GM19467 (cell line): ENCODE measurements around the gene CYP2S1.
"Not testable (repeated sequence)": the region's sequence is repeated elsewhere in the genome, so short reads cannot be mapped to it uniquely, and the experiment has no call there.

ENCODE experiments used
- ATAC-seq: cut with Tn5 transposase; IDR thresholded peaks from one replicate; pipeline ENCODE4 v1.9.1; 2021; ENCODE audit warnings: mild to moderate bottlenecking, moderate library complexity; ENCODE audit not compliant: unreplicated experiment

Gene CYP2S1

DNA sequence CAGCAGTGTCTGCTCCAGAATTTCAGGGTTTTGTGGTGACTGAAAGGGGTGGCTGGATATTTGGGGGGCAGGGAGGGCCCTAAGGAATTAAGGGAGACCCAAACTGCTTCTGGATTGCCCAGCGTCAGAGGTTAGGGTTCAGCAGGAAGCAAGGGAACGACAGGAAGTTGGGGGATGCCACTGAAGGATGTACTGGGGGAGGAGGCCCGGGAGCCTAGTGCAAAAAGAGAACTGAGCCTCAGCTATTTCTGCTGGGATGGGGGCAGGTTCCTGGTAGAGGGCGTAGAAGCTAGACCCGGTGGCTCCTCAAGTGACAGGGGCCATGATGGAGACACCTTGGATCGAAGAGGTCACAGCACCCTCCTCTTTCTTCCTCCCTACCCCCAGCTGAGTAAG is 1.1 kb downstream of the CYP2S1 start:
- no peak for ATAC-seq

- no peak for ATAC-seq
Observed at GRCh38 chr19:41195675-41196497, 2.9 kb downstream of the CYP2S1 start.

- no peak for ATAC-seq
Observed at GRCh38 chr19:41198559-41198958, 5.5 kb downstream of the CYP2S1 start.

DNA sequence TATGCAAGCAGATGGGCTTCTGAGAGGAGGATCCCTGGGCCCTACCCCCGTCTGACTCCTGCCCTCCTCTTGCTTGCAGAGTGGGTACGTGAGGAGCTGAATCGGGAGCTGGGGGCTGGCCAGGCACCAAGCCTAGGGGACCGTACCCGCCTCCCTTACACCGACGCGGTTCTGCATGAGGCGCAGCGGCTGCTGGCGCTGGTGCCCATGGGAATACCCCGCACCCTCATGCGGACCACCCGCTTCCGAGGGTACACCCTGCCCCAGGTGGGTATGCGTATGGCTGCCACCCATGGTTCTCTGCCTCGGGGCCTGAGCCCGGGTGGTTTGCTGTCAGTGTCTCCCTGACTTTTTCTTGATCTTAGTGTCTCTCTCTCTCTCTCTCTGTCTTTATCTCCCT is 10.4 kb downstream of the CYP2S1 start:
- no peak for ATAC-seq

DNA sequence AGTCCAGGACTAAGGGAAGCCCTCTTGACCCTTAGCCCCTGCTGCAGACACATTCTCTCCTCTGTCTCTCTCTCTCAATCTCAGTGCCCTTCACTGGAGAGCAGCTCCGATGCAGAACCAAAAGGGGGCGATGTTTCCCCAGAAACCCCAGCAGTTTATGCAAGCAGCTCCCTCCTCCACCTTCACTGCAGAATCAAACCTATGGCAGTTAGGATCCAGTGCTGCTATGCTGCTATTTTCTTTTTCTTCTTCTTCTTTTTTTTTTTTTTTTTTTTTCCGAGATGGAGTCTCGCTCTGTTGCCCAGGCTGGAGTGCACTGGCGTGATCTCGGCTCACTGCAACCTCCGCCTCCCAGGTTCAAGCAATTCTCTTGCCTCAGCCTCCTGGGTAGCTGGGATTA is 11.3 kb downstream of the CYP2S1 start:
- ATAC-seq = not testable (repeated sequence)

DNA sequence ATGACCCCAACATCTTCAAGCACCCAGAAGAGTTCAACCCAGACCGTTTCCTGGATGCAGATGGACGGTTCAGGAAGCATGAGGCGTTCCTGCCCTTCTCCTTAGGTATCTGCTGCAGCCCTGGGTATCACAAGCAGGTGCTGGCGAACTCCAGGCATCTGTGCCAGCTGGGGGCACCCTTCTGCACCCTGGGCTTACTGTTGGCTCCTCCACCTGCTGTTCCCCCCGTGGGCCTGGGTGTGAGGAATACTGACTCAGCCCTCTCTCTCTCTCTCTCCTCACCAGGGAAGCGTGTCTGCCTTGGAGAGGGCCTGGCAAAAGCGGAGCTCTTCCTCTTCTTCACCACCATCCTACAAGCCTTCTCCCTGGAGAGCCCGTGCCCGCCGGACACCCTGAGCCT is 13.0 kb downstream of the CYP2S1 start:
- no peak for ATAC-seq

GRCh38 chr19:41206456-41206855 is 13.4 kb downstream of the CYP2S1 start:
- no peak for ATAC-seq

GRCh38 chr19:41206926-41207750 is 14.1 kb downstream of the CYP2S1 start:
- ATAC-seq = no peak

- ATAC-seq = no peak
Observed at GRCh38 chr19:41214161-41214560, 21.1 kb downstream of the CYP2S1 start.

DNA sequence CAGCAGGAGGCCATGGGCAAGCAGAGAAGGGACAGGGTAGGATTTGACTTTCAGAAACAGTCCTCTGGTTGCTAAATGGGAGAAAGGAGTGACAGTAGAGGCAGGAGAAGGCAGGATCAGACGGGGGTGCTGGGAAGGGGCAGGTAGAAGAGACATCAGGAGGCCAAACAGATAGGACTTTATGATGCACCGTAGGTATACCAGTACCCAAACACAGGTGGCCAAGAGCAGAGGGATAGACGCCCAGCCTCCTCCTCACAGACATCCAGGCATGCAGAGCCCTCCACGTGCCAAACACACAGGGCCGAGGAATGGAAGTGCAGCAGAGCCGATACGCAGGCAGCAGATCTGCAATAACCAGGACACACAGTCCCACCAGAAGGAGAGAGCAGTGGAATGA is 24.7 kb downstream of the CYP2S1 start:
- no peak for ATAC-seq

GRCh38 chr19:41218249-41218614 is 25.2 kb downstream of the CYP2S1 start:
- no peak for ATAC-seq

GRCh38 chr19:41218615-41219507 is 25.8 kb downstream of the CYP2S1 start, which contains the start of gene AXL:
Gene AXL, plus strand, starts transcription at chr19:41219223. Its CDS starts 170 bp downstream, at chr19:41219393.
- ATAC-seq = no peak

GRCh38 chr19:41219924-41220567 is 27.0 kb downstream of the CYP2S1 start:
- no peak for ATAC-seq

DNA sequence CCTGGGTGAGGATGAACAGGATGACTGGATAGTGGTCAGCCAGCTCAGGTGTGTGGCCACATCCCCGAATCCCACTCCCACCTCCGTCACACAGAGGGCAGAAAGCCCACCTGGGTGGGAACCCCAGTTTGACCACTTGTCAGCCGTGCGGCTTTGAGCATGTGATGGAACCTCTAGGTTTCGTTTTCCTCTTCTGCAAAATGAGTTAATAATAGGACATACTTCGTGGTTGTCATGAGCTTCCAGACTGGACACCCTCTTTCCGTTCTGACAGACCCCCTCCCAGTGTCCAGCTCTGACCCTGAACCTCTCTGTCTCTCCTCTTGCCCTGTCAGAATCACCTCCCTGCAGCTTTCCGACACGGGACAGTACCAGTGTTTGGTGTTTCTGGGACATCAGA is 27.8 kb downstream of the CYP2S1 start:
- ATAC-seq = no peak

GRCh38 chr19:41221514-41222205 is 28.6 kb downstream of the CYP2S1 start:
- ATAC-seq = no peak

DNA sequence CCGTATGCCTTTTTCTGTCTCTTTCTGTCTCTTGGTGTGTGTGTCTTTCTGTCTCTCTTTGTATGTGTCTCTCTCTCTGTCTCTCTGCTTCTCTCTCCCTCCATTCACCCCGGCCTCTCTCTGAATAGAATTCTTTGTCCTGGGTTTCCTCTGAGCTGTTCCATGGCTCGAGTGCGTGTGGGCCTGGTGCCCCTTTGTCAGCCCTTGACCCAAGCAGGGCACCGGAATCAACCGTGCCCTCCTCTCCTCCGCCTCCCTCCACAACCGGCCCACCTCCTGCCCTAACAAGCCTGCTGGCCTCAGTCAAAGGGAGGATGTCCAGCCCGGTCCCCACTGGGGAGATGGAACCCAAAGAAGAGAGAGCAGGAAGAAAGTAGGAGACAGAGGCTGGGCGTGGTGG is 29.2 kb downstream of the CYP2S1 start:
- ATAC-seq = no peak

DNA sequence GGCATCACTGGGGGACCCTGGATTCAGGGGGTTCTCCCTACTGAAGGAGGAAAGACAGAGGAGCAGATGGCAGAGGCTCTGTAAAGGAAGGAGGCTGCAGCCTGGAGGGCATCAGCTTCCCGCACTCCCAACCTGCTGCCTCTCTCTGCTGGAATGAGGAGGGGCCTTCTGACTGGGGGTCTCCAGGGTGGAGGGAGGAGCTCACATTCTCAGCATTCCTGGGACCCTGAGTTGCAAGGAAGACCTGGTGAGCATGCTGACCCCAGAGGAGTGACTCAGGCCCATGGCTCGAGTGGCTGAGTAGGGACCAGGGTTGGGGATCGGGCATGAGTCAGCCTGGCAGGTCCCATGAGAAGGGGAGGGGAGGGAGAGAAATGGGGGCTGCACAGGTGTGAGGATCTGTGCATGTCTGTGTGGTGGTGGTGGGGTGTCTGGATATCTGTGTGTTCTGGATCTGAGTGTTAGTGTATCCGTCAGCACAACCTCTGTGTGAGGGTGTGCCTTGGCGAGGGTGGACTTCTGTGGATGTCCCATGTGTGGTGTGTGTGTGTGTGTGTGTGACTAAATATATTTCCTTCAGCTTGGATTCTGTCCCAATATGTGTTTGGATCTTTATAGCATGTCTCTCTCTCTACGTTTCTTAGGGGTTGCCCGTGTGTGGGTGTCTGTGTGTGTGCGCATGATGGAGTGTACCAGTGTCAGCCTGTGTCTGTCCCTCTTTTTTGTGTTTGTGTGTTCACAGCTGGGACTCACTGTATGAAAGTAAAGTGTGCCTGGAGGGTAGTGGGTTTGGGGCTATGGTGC is 30.6 kb downstream of the CYP2S1 start:
- no peak for ATAC-seq

- no peak for ATAC-seq
Observed at GRCh38 chr19:41224632-41225031, 31.6 kb downstream of the CYP2S1 start.
